GM21619 (cell line): ENCODE measurements around the gene RABEPK.
"Not testable (repeated sequence)": the region's sequence is repeated elsewhere in the genome, so short reads cannot be mapped to it uniquely, and the experiment has no call there.

Experiments
- ATAC-seq: cut with Tn5 transposase; IDR thresholded peaks from one replicate; pipeline ENCODE4 v1.9.1; 2021; ENCODE audit not compliant: unreplicated experiment

RABEPK gene

GRCh38 chr9:125200216-125201047, at the start of gene RABEPK:
TSS of gene RABEPK (plus strand) at chr9:125200542. CDS start at chr9:125203014, 2,472 bp downstream.
- ATAC-seq: peak; percentile 96

- ATAC-seq: no peak
Measured at GRCh38 chr9:125151730-125152129, 48.6 kb upstream of the RABEPK start.

GRCh38 chr9:125153712-125154367, 46.5 kb upstream of the RABEPK start:
- no peak for ATAC-seq

- no peak for ATAC-seq
Measured at GRCh38 chr9:125156551-125156950, 43.8 kb upstream of the RABEPK start.

GRCh38 chr9:125160750-125161149, 39.6 kb upstream of the RABEPK start:
- ATAC-seq: no peak

GRCh38 chr9:125161284-125161918, 38.9 kb upstream of the RABEPK start:
- no peak for ATAC-seq

GRCh38 chr9:125162891-125163290, 37.5 kb upstream of the RABEPK start:
- ATAC-seq: not testable (repeated sequence)

GRCh38 chr9:125166762-125167161, 33.6 kb upstream of the RABEPK start:
- no peak for ATAC-seq

GRCh38 chr9:125169895-125170294, 30.4 kb upstream of the RABEPK start:
- no peak for ATAC-seq

- ATAC-seq: no peak
Measured at GRCh38 chr9:125172031-125172755, 28.1 kb upstream of the RABEPK start.

GRCh38 chr9:125176636-125177035, 23.7 kb upstream of the RABEPK start:
- ATAC-seq: no peak

- ATAC-seq: no peak
Measured at GRCh38 chr9:125177888-125178287, 22.5 kb upstream of the RABEPK start.

GRCh38 chr9:125179776-125180175, 20.6 kb upstream of the RABEPK start:
- ATAC-seq: not testable (repeated sequence)

- ATAC-seq: no peak
Measured at GRCh38 chr9:125180876-125181275, 19.5 kb upstream of the RABEPK start.

GRCh38 chr9:125181756-125182155, 18.6 kb upstream of the RABEPK start:
- not testable (repeated sequence) for ATAC-seq

- no peak for ATAC-seq
Measured at GRCh38 chr9:125183054-125183453, 17.3 kb upstream of the RABEPK start.

- ATAC-seq: no peak
Measured at GRCh38 chr9:125183561-125183960, 16.8 kb upstream of the RABEPK start.

GRCh38 chr9:125189011-125189360, 11.4 kb upstream of the RABEPK start:
- ATAC-seq: peak; percentile 19

GRCh38 chr9:125189361-125190289, 10.7 kb upstream of the RABEPK start, which contains the start of gene PPP6C:
TSS of gene PPP6C (minus strand) at chr9:125189803. CDS start at chr9:125189718, 85 bp downstream.
- peak; percentile 97 for ATAC-seq

GRCh38 chr9:125190361-125190801, 10.0 kb upstream of the RABEPK start:
- no peak for ATAC-seq
